Activated naive CD4-positive, alpha-beta T cell treated with anti-CD3 and anti-CD28 coated beads for 36 hours (primary cell): ENCODE measurements around the gene E2F8. TPM values are rescaled to one million over a fixed set of nuclear protein-coding genes. Genes with fewer than 3 reads are reported as not detected.
A peak's percentile ranks its signal among the peaks of the same experiment; 100 is the strongest.

Source experiments
- CTCF ChIA-PET: fragments of 350-600 bp; sonication (Branson Sonifier 250); formaldehyde crosslinking; loops from one replicate; lab custom pipeline; 2021; ENCODE audit warnings: antibody characterized with exemption; lab: Charles Lee
- DNase-seq: peaks from one replicate; pipeline ENCODE4 v3.0.0-alpha.2; 2020
- H3K27ac Mint-ChIP-seq: one replicate; pipeline ENCODE4 v1.8.0; 2021; ENCODE audit warnings: mild to moderate bottlenecking, mixed read lengths
- H3K27me3 Mint-ChIP-seq: one replicate; pipeline ENCODE4 v1.8.0; 2021; ENCODE audit warnings: low read depth, mixed read lengths
- H3K36me3 Mint-ChIP-seq: one replicate; pipeline ENCODE4 v1.8.0; 2021; ENCODE audit warnings: low read depth, mixed read lengths
- H3K4me1 Mint-ChIP-seq: one replicate; pipeline ENCODE4 v1.8.0; 2021; ENCODE audit warnings: low read depth, mixed read lengths
- H3K4me3 Mint-ChIP-seq: one replicate; pipeline ENCODE4 v1.8.0; 2021; ENCODE audit warnings: mild to moderate bottlenecking, moderate library complexity, mixed read lengths
- H3K9me3 Mint-ChIP-seq: one replicate; pipeline ENCODE4 v1.8.0; 2021; ENCODE audit warnings: mixed read lengths
- intact Hi-C: fragments of 100-400 bp; cut with micrococcal nuclease; formaldehyde crosslinking; loops from one replicate; pipeline ENCODE4 v1.15.1; 2023
- total RNA-seq, 2 experiments: library from RNA; stranded (reverse); gene quantifications; one replicate each; pipeline ENCODE4 v1.2.3, GENCODE V29; 2021

Gene E2F8, protein sequence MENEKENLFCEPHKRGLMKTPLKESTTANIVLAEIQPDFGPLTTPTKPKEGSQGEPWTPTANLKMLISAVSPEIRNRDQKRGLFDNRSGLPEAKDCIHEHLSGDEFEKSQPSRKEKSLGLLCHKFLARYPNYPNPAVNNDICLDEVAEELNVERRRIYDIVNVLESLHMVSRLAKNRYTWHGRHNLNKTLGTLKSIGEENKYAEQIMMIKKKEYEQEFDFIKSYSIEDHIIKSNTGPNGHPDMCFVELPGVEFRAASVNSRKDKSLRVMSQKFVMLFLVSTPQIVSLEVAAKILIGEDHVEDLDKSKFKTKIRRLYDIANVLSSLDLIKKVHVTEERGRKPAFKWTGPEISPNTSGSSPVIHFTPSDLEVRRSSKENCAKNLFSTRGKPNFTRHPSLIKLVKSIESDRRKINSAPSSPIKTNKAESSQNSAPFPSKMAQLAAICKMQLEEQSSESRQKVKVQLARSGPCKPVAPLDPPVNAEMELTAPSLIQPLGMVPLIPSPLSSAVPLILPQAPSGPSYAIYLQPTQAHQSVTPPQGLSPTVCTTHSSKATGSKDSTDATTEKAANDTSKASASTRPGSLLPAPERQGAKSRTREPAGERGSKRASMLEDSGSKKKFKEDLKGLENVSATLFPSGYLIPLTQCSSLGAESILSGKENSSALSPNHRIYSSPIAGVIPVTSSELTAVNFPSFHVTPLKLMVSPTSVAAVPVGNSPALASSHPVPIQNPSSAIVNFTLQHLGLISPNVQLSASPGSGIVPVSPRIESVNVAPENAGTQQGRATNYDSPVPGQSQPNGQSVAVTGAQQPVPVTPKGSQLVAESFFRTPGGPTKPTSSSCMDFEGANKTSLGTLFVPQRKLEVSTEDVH
- total RNA-seq: 10 to 100 TPM; 19.5 to 21.2 TPM

- DNase-seq: peak; percentile 96
- Mint-ChIP-seq H3K9me3 (no peaks in the 10 kb centered on the region), H3K36me3 (peaks cover 19% of the 10 kb centered on the region), H3K4me1 (peaks cover 15% of the 10 kb centered on the region), H3K27me3 (peaks cover 47% of the 10 kb centered on the region), H3K27ac (peak within 1 kb of the TSS; percentile 66), H3K4me3 (peak within 1 kb of the TSS; percentile 93)
- CTCF ChIA-PET: interaction anchor here (0.6 kb wide), 1 partner anchor 22 kb away, joined by 3 read pairs; no protein-coding TSS in a partner anchor
- intact Hi-C loops: loop anchor here (1.0 to 10.0 kb wide), 13 partner anchors 123 to 1228 kb away; partner anchors contain the start of genes NAV2, SAAL1, SERGEF and SPTY2D1
These were observed at the start of gene E2F8 for GRCh38 chr11:19240420-19241259. Gene E2F8, minus strand, starts transcription at chr11:19240945. Its CDS starts 824 bp downstream, at chr11:19240121.

DNA sequence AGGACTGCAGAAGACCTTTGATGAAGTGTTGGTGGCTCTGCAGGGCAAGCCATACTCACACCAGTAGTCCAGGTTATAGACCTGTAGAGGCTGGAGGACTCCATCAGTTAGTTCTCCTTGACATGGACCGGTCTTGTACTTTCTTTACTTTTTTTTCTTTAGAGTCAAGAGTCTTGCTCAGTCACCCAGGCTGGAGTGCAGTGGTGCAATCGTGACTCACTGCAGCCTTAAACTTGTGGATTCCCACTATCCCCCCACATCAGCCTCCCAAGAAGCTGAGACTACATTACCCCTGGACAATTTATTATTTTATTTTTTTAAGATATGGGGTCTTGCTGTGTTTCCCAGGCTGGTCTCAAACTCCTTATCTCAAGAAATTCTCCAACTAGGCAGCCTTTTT is 49.6 kb upstream of the E2F8 start:
- no peak overlapping the region for H3K27ac Mint-ChIP-seq
- no peaks in the 10 kb centered on the region for H3K4me1 Mint-ChIP-seq
- intact Hi-C loops: no loop called here
- no peak overlapping the region for H3K4me3 Mint-ChIP-seq
- no peak for DNase-seq
- no peaks in the 10 kb centered on the region for H3K36me3 Mint-ChIP-seq
- peaks cover 3% of the 10 kb centered on the region for H3K27me3 Mint-ChIP-seq
- CTCF ChIA-PET: no interaction called here
- no peaks in the 10 kb centered on the region for H3K9me3 Mint-ChIP-seq

DNA sequence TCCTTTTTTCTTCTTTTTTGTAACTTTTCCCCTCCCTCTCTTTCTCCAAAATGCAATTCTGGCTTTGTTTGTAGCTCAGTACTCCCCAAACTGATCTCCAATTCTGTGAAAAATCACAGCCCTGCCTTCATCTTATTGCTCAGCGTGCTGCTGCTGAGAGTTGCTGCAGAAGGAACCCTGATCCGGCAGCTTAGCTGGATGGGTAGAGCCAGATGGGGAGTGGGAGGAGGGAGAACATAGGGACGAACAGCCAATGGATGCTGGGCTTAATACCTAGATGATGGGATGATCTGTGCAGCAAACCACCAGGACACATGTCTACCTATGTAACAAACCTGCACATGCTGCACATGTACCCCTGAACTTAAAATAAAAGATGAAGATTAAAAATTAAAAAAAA is 47.5 kb upstream of the E2F8 start:
- Mint-ChIP-seq H3K4me1 (peaks cover 4% of the 10 kb centered on the region), H3K27ac (no peak overlapping the region), H3K36me3 (no peaks in the 10 kb centered on the region), H3K4me3 (no peak overlapping the region), H3K27me3 (no peaks in the 10 kb centered on the region), H3K9me3 (no peaks in the 10 kb centered on the region)
- intact Hi-C loops: no loop called here
- no peak for DNase-seq
- CTCF ChIA-PET: no interaction called here

GRCh38 chr11:19286411-19286810 is 45.7 kb upstream of the E2F8 start:
- intact Hi-C loops: no loop called here
- no peak for DNase-seq
- no peak overlapping the region for H3K4me3 Mint-ChIP-seq
- no peaks in the 10 kb centered on the region for H3K36me3 Mint-ChIP-seq
- CTCF ChIA-PET: no interaction called here
- H3K27me3 Mint-ChIP-seq: no peaks in the 10 kb centered on the region
- peaks cover 4% of the 10 kb centered on the region for H3K4me1 Mint-ChIP-seq
- no peaks in the 10 kb centered on the region for H3K9me3 Mint-ChIP-seq
- H3K27ac Mint-ChIP-seq: no peak overlapping the region

- Mint-ChIP-seq H3K9me3 (no peaks in the 10 kb centered on the region), H3K27ac (no peak overlapping the region), H3K4me1 (peaks cover 4% of the 10 kb centered on the region), H3K36me3 (no peaks in the 10 kb centered on the region), H3K27me3 (peaks cover 2% of the 10 kb centered on the region), H3K4me3 (no peak overlapping the region)
- no peak for DNase-seq
- intact Hi-C loops: no loop called here
- CTCF ChIA-PET: no interaction called here
These were observed 44.1 kb upstream of the E2F8 start for GRCh38 chr11:19284881-19285280.

DNA sequence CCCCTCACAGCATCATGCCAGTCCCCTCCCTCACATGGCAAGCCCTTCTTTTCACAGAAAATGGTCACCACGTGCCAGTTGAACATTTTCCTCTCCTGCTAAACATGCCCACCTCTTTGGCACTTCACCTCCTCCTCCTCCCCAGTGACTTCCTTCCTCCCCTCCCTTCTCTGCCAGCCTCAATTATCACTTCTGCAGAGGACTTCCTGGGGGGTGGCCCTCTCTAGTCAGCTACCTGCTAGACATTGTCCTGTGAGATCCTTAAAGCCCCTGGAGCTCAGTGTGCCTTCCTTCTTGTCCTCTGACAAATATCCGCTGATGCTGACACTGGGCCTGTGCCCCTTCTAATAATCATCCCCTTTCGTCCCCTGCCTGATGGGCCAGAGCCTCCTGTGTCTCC is 43.2 kb upstream of the E2F8 start:
- intact Hi-C loops: no loop called here
- CTCF ChIA-PET: no interaction called here
- DNase-seq: no peak
- H3K27me3 Mint-ChIP-seq: peaks cover 2% of the 10 kb centered on the region
- no peak overlapping the region for H3K27ac Mint-ChIP-seq
- no peak overlapping the region for H3K4me3 Mint-ChIP-seq
- H3K36me3 Mint-ChIP-seq: no peaks in the 10 kb centered on the region
- H3K4me1 Mint-ChIP-seq: peaks cover 4% of the 10 kb centered on the region
- H3K9me3 Mint-ChIP-seq: no peaks in the 10 kb centered on the region

GRCh38 chr11:19281555-19281954 is 40.8 kb upstream of the E2F8 start:
- no peak overlapping the region for H3K4me3 Mint-ChIP-seq
- CTCF ChIA-PET: interaction anchor here (1.9 kb wide), 1 partner anchor 22 kb away, joined by 5 read pairs; no protein-coding TSS in a partner anchor
- intact Hi-C loops: no loop called here

DNA sequence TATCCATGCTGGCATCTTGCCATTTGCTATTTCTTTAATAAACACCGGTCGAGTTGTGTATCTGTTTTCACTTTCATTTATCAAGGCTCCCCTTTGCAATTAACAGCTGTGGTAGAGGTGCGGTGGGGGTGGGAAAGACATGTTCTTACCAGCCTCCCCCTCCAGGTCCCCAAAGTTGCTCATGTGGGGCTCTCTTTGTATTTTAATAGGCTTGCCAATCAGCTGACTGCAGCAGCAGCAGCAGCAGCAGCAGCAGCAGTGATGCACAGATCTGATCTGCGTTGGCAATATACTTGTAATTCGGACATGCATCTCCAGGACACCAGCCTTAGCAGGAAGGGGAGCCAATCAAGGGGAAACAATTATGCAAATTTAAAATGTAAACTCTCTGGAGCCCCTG is 40.3 kb upstream of the E2F8 start:
- Mint-ChIP-seq H3K4me1 (peaks cover 4% of the 10 kb centered on the region), H3K27me3 (peaks cover 2% of the 10 kb centered on the region), H3K4me3 (no peak overlapping the region), H3K27ac (no peak overlapping the region), H3K9me3 (no peaks in the 10 kb centered on the region), H3K36me3 (no peaks in the 10 kb centered on the region)
- intact Hi-C loops: no loop called here
- CTCF ChIA-PET: interaction anchor here (1.9 kb wide), 1 partner anchor 22 kb away, joined by 5 read pairs; no protein-coding TSS in a partner anchor
- no peak for DNase-seq

More at GRCh38 chr11:19281555-19281954, 40.8 kb upstream of the E2F8 start:
- peaks cover 2% of the 10 kb centered on the region for H3K27me3 Mint-ChIP-seq
- no peak for DNase-seq
- no peak overlapping the region for H3K27ac Mint-ChIP-seq
- no peaks in the 10 kb centered on the region for H3K9me3 Mint-ChIP-seq
- no peaks in the 10 kb centered on the region for H3K36me3 Mint-ChIP-seq
- H3K4me1 Mint-ChIP-seq: peaks cover 4% of the 10 kb centered on the region

GRCh38 chr11:19279451-19279850 is 38.7 kb upstream of the E2F8 start:
- Mint-ChIP-seq H3K27ac (no peak overlapping the region), H3K27me3 (peaks cover 2% of the 10 kb centered on the region), H3K36me3 (no peaks in the 10 kb centered on the region), H3K9me3 (no peaks in the 10 kb centered on the region), H3K4me3 (no peak overlapping the region), H3K4me1 (peaks cover 4% of the 10 kb centered on the region)
- CTCF ChIA-PET: no interaction called here
- no peak for DNase-seq
- intact Hi-C loops: no loop called here

DNA sequence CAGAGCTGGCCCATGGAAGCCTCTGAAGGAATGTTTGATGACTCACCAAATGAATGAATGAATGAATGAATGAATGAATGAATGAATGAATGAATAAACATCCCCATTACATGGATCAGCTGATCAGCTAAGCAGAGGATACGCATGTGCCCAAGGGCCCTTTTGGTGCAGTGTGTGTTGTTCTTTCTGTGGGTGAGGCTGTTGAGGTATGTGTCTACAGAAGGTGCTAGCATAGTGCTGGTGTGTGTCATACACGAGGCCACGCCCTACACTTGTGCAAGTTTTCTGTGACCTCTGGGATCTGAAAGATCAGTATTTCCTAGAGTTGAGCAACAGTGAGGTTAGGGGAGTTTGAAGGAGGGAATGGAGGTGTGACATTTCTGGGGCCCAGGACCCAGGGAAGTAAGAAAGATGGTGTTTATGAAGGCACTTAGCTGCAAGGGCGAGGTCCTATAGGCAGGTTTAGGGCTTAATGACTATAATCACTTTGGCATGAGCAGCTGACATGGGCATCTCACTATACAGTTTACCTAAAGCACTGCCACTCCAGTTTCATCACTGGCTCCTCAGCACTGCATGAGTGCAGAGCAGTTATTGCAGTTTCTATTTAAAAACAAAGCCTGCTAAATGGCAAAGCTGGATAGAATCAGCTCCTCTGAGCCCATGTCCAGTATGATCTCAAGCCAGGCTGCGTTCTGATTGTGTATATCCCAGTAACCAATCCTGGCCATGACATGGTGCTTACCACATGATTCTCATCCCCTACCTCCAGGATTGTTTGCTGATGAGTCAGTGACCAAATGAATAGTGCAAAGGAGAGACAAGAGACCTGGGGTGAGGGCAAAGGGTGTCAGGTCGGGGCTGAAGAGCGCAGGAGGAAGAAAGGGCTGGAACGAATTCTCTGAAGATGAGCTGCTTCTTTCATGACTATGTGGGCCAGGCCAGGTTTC is 36.4 kb upstream of the E2F8 start:
- no peaks in the 10 kb centered on the region for H3K9me3 Mint-ChIP-seq
- no peaks in the 10 kb centered on the region for H3K36me3 Mint-ChIP-seq
- no peaks in the 10 kb centered on the region for H3K4me1 Mint-ChIP-seq
- no peak overlapping the region for H3K4me3 Mint-ChIP-seq
- H3K27ac Mint-ChIP-seq: no peak overlapping the region
- CTCF ChIA-PET: no interaction called here
- intact Hi-C loops: no loop called here
- DNase-seq: no peak
- H3K27me3 Mint-ChIP-seq: peaks cover 2% of the 10 kb centered on the region

- H3K9me3 Mint-ChIP-seq: no peaks in the 10 kb centered on the region
- no peaks in the 10 kb centered on the region for H3K4me1 Mint-ChIP-seq
- CTCF ChIA-PET: interaction anchor here (2.0 kb wide), 1 partner anchor 15 kb away, joined by 11 read pairs; no protein-coding TSS in a partner anchor
- H3K36me3 Mint-ChIP-seq: no peaks in the 10 kb centered on the region
- no peak for DNase-seq
- no peak overlapping the region for H3K4me3 Mint-ChIP-seq
- peaks cover 8% of the 10 kb centered on the region for H3K27me3 Mint-ChIP-seq
- intact Hi-C loops: no loop called here
- H3K27ac Mint-ChIP-seq: no peak overlapping the region
These were observed 34.8 kb upstream of the E2F8 start for GRCh38 chr11:19275496-19275895.
